SK-N-SH (cell line): Measurements from ENCODE around the gene ZDHHC7. TPM values are rescaled to one million over a fixed set of nuclear protein-coding genes. Genes with fewer than 3 reads are reported as not detected.

ENCODE experiments used
- CTCF ChIA-PET: fragments of 300-600, 350-600 bp; formaldehyde crosslinking; extraction: SDS; loops from one replicate; lab custom pipeline; 2021; lab: Yijun Ruan, JAX
- POLR2A ChIA-PET: fragments of 350-600 bp; sonication (Branson Sonifier 250); formaldehyde crosslinking; extraction: SDS; loops from one replicate; lab custom pipeline; 2020; ENCODE audit warnings: antibody characterized with exemption, inconsistent platforms; lab: Yijun Ruan, JAX
- DNase-seq: peaks from one replicate; pipeline ENCODE4 v3.0.0; 2012
- H2AFZ ChIP-seq: fragments of 200-600 bp; sonication (generic); 2 replicates; pipeline ENCODE4 v1.8.1; 2016; ENCODE audit warnings: antibody characterized with exemption, mild to moderate bottlenecking, low read depth
- H3F3A ChIP-seq: fragments of 200-600 bp; sonication (generic); replicated peaks from 2 replicates; pipeline ENCODE3; 2016; ENCODE audit warnings: antibody characterized with exemption, mild to moderate bottlenecking; ENCODE audit not compliant: insufficient read depth
- H3K27ac ChIP-seq, 2 experiments: fragments of 200-500 bp in 1 of 2; fragments of 200-600 bp in 1 of 2; sonication (Bioruptor generic) in 1 of 2; sonication (generic), shearing (Covaris generic) in 1 of 2; 2 replicates each; pipeline versions ENCODE4 v1.5.1 to v1.6.1; 2014 to 2016; ENCODE audit warnings: low read depth in 2 of 2, inconsistent platforms in 1 of 2, low read length in 1 of 2, mild to moderate bottlenecking in 1 of 2, mixed read lengths in 1 of 2
- H3K27me3 ChIP-seq: fragments of 200-600 bp; sonication (generic), shearing (Covaris generic); 2 replicates; pipeline ENCODE4 v1.6.1; 2016; ENCODE audit warnings: mixed run types; ENCODE audit not compliant: insufficient read depth
- H3K36me3 ChIP-seq, 2 experiments: fragments of 200-500 bp in 1 of 2; fragments of 200-600 bp in 1 of 2; sonication (Bioruptor generic) in 1 of 2; sonication (generic) in 1 of 2; replicated peaks in 1 of 2; 2 replicates each; pipeline versions ENCODE3 to v1.5.1; 2014 to 2016; ENCODE audit warnings: low read length in 1 of 2, mild to moderate bottlenecking in 1 of 2; ENCODE audit not compliant: insufficient read depth in 2 of 2, control insufficient read depth in 1 of 2
- H3K4me1 ChIP-seq, 2 experiments: fragments of 200-500 bp in 1 of 2; fragments of 200-600 bp in 1 of 2; sonication (Bioruptor generic) in 1 of 2; sonication (generic), shearing (Covaris generic) in 1 of 2; 2 replicates each; pipeline versions ENCODE4 v1.5.1 to v1.6.1; 2014 to 2016; ENCODE audit warnings: low read depth in 1 of 2, low read length in 1 of 2, mixed run types in 1 of 2; ENCODE audit not compliant: insufficient read depth in 2 of 2, control insufficient read depth in 1 of 2
- H3K4me2 ChIP-seq: fragments of 200-600 bp; sonication (generic), shearing (Covaris generic); 2 replicates; pipeline ENCODE4 v1.6.1; 2017; ENCODE audit warnings: mixed run types
- H3K4me3 ChIP-seq, 2 experiments: fragments of 200-500 bp in 1 of 2; fragments of 200-600 bp in 1 of 2; sonication (Bioruptor generic) in 1 of 2; sonication (generic), shearing (Covaris generic) in 1 of 2; 2 replicates each; pipeline versions ENCODE4 v1.5.1 to v1.8.1; 2014 to 2016; ENCODE audit warnings: low read depth in 2 of 2, inconsistent platforms in 1 of 2, low read length in 1 of 2, mild to moderate bottlenecking in 1 of 2, mixed read lengths in 1 of 2, moderate library complexity in 1 of 2
- H3K79me2 ChIP-seq: fragments of 200-600 bp; sonication (generic); 2 replicates; pipeline ENCODE4 v1.8.1; 2017; ENCODE audit warnings: mild to moderate bottlenecking; ENCODE audit not compliant: insufficient read depth
- H3K9ac ChIP-seq: fragments of 200-600 bp; sonication (generic); 2 replicates; pipeline ENCODE4 v1.6.1; 2017; ENCODE audit warnings: mixed run types
- H3K9me2 ChIP-seq: fragments of 200-600 bp; sonication (generic); 2 replicates; pipeline ENCODE4 v1.6.1; 2017; ENCODE audit warnings: mixed run types
- H3K9me3 ChIP-seq: fragments of 200-600 bp; sonication (generic); 2 replicates; pipeline ENCODE4 v1.6.1; 2017; ENCODE audit warnings: mixed run types, mild to moderate bottlenecking, moderate library complexity
- H4K20me1 ChIP-seq: fragments of 200-600 bp; sonication (generic); 2 replicates; pipeline ENCODE4 v1.6.1; 2017; ENCODE audit warnings: mild to moderate bottlenecking, mixed run types; ENCODE audit not compliant: insufficient read depth
- CHD2 ChIP-seq: fragments of 150-350 bp; IDR thresholded peaks from 2 replicates; pipeline ENCODE4 v1.6.1; 2018; ENCODE audit warnings: low read length; ENCODE audit not compliant: partially characterized antibody
- ELF1 ChIP-seq: IDR thresholded peaks from 2 replicates; pipeline ENCODE4 v1.4.0; 2012
- FOXM1 ChIP-seq: IDR thresholded peaks from 2 replicates; pipeline ENCODE4 v1.4.0; 2012; ENCODE audit warnings: low read depth, mild to moderate bottlenecking
- GABPA ChIP-seq: IDR thresholded peaks from 2 replicates; pipeline ENCODE4 v1.4.0; 2012; ENCODE audit warnings: low read depth, mild to moderate bottlenecking
- GATA2 ChIP-seq: sonication (generic); formaldehyde crosslinking; IDR thresholded peaks from 2 replicates; pipeline ENCODE4 v1.5.0; 2020; ENCODE audit warnings: mild to moderate bottlenecking, missing genetic modification reagents
- MEF2A ChIP-seq: IDR thresholded peaks from 2 replicates; pipeline ENCODE4 v1.4.0; 2012; ENCODE audit warnings: low read depth, borderline replicate concordance
- RFX5 ChIP-seq: IDR thresholded peaks from 2 replicates; pipeline ENCODE4 v1.6.1; 2012; ENCODE audit warnings: mild to moderate bottlenecking, improper control_type of control experiment, low read length
- RXRA ChIP-seq: IDR thresholded peaks from 2 replicates; pipeline ENCODE4 v1.4.0; 2012; ENCODE audit warnings: low read depth, mild to moderate bottlenecking, borderline replicate concordance
- SIN3A ChIP-seq: IDR thresholded peaks from 2 replicates; pipeline ENCODE4 v1.6.1; 2012; ENCODE audit warnings: low read depth, mild to moderate bottlenecking, low read length, moderate library complexity, borderline replicate concordance
- TAF1 ChIP-seq: IDR thresholded peaks from 2 replicates; pipeline ENCODE4 v1.6.1; 2012; ENCODE audit warnings: low read depth, mild to moderate bottlenecking, low read length, moderate library complexity, borderline replicate concordance
- TEAD4 ChIP-seq: IDR thresholded peaks from 2 replicates; pipeline ENCODE4 v1.4.0; 2012; ENCODE audit warnings: mild to moderate bottlenecking, borderline replicate concordance; ENCODE audit not compliant: insufficient read depth
- WGBS: methylation state at CpG from one replicate; pipeline ENCODE4 v1.1.6; 2017; ENCODE audit warnings: low lambda C conversion rate; 5-methylcytosine and 5-hydroxymethylcytosine counted together
- polyA plus RNA-seq, 3 experiments: library from polyadenylated mRNA; depleted of rRNA; stranded (reverse); fragments of >200 nt; gene quantifications; 2 replicates each; pipeline ENCODE4 v1.2.3, GENCODE V29; 2012
- TF ChIP-seq, protein P1 (sequence below): IDR thresholded peaks from 2 replicates; pipeline ENCODE4 v1.4.0; 2012; ENCODE audit warnings: low read depth
- TF ChIP-seq, protein P2 (sequence below): fragments of 200-600 bp; sonication (generic); IDR thresholded peaks from 2 replicates; pipeline ENCODE4 v1.6.1; 2017; ENCODE audit warnings: antibody characterized with exemption, mild to moderate bottlenecking, moderate library complexity
- TF ChIP-seq, protein P3 (sequence below): fragments of 150-350 bp; IDR thresholded peaks from 2 replicates; pipeline ENCODE4 v1.6.1; 2016; ENCODE audit warnings: mild to moderate bottlenecking, low read depth, low read length

Gene ZDHHC7
- polyA plus RNA-seq, 1 of the 3 experiments (the other 2 are of a cell fraction) = 114 TPM

DNA sequence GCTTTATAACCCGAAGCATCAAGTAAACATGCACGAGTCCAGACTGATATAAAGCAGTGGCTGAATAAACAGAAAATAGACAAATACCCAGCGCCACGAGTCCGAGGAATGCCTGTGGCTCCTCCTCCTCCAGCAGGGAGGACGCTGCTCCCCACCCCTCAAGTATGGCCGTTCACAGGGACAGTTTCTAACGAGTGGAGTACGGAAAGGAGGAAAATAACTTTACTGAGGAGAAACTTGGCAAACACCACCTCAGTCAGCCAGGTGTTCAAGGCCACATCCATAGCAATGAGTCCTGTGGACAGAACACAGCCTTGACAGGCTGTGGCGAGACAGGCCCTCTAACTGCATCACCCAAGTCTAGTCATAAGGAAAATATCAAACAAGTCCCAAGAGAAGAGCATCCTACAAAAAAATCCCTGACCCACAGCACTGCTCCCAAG lies 9.2 kb downstream of the ZDHHC7 start:
- Histone ChIP-seq H3K4me1 (peaks cover 13 to 31% of the 10 kb centered on the region in 2 experiments; a peak in 3 of 4 replicates), H4K20me1 (peaks cover 10% of the 10 kb centered on the region), H3K9me3 (no peaks in the 10 kb centered on the region), H3K4me3 (no peak overlapping the region), H3K27me3 (no peaks in the 10 kb centered on the region), H3F3A (peaks cover 32% of the 10 kb centered on the region), H3K36me3 (peaks cover 3% of the 10 kb centered on the region in 2 experiments), H3K27ac (no peak overlapping the region), H3K9me2 (no peaks in the 10 kb centered on the region), H3K79me2 (peaks cover 100% of the 10 kb centered on the region), H3K9ac (no peak overlapping the region), H2AFZ (no peak overlapping the region), H3K4me2 (no peak overlapping the region)
- CTCF ChIA-PET = interaction anchor here (1.0 to 1.1 kb wide), 2 partner anchors 31 to 276 kb away, joined by 3 read pairs; no protein-coding TSS in a partner anchor
- WGBS = 85% methylated on average over 10 of the region's 10 CpGs
- DNase-seq = no peak
- POLR2A ChIA-PET = no interaction called here
- TF ChIP-seq GABPA (no peak), ELF1 (no peak), SIN3A (no peak), RFX5 (no peak), MEF2A (no peak), TAF1 (no peak), TEAD4 (no peak), RXRA (no peak)
- TF ChIP-seq, protein P1, sequence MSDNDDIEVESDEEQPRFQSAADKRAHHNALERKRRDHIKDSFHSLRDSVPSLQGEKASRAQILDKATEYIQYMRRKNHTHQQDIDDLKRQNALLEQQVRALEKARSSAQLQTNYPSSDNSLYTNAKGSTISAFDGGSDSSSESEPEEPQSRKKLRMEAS = no peak
- TF ChIP-seq, protein P2, sequence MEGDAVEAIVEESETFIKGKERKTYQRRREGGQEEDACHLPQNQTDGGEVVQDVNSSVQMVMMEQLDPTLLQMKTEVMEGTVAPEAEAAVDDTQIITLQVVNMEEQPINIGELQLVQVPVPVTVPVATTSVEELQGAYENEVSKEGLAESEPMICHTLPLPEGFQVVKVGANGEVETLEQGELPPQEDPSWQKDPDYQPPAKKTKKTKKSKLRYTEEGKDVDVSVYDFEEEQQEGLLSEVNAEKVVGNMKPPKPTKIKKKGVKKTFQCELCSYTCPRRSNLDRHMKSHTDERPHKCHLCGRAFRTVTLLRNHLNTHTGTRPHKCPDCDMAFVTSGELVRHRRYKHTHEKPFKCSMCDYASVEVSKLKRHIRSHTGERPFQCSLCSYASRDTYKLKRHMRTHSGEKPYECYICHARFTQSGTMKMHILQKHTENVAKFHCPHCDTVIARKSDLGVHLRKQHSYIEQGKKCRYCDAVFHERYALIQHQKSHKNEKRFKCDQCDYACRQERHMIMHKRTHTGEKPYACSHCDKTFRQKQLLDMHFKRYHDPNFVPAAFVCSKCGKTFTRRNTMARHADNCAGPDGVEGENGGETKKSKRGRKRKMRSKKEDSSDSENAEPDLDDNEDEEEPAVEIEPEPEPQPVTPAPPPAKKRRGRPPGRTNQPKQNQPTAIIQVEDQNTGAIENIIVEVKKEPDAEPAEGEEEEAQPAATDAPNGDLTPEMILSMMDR = no peak
- TF ChIP-seq, protein P3, sequence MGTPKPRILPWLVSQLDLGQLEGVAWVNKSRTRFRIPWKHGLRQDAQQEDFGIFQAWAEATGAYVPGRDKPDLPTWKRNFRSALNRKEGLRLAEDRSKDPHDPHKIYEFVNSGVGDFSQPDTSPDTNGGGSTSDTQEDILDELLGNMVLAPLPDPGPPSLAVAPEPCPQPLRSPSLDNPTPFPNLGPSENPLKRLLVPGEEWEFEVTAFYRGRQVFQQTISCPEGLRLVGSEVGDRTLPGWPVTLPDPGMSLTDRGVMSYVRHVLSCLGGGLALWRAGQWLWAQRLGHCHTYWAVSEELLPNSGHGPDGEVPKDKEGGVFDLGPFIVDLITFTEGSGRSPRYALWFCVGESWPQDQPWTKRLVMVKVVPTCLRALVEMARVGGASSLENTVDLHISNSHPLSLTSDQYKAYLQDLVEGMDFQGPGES = no peak

- POLR2A ChIA-PET = no interaction called here
- TF ChIP-seq FOXM1 = no peak
- TF ChIP-seq GATA2 (CRISPR knock-in tag) = no peak
- no peak for TF ChIP-seq MEF2A
- TF ChIP-seq, protein P1 = no peak
- TF ChIP-seq CHD2 = no peak
- Histone ChIP-seq H4K20me1 (peaks cover 10% of the 10 kb centered on the region), H3F3A (peaks cover 34% of the 10 kb centered on the region), H3K27ac (peak overlapping the region in 1 of 2 experiments; percentile 54; a peak in 2 of 4 replicates), H3K27me3 (no peaks in the 10 kb centered on the region), H3K79me2 (peaks cover 99% of the 10 kb centered on the region), H3K4me2 (no peak overlapping the region), H3K9ac (no peak overlapping the region), H2AFZ (no peak overlapping the region), H3K9me3 (no peaks in the 10 kb centered on the region), H3K9me2 (no peaks in the 10 kb centered on the region), H3K4me1 (peaks cover 13 to 28% of the 10 kb centered on the region in 2 experiments; a peak in 3 of 4 replicates), H3K36me3 (peaks cover 6 to 13% of the 10 kb centered on the region in 2 experiments), H3K4me3 (no peak overlapping the region)
- whole genome bisulfite sequencing = 91% methylated on average over 11 of the region's 11 CpGs
- DNase-seq = no peak
- CTCF ChIA-PET = no interaction called here
Measured at GRCh38 chr16:84999857-85000480, 11.4 kb downstream of the ZDHHC7 start.
